Mammary epithelial cell (primary cell): ENCODE data around the gene CSH2.
"Not testable (repeated sequence)": the region's sequence is repeated elsewhere in the genome, so short reads cannot be mapped to it uniquely, and the experiment has no call there.

Experiments used
- CTCF ChIP-seq, 2 donors: IDR thresholded peaks in 1 of 2; conservative IDR thresholded peaks in 1 of 2; 2 replicates each; pipeline ENCODE4 v1.5.1; 2011 to 2012; ENCODE audit warnings: inconsistent platforms in 2 of 2, low read length in 2 of 2, mild to moderate bottlenecking in 2 of 2, control low read depth in 1 of 2, low read depth in 1 of 2; ENCODE audit not compliant: insufficient read depth in 1 of 2; ENCODE audit errors: extremely low read depth in 1 of 2
- EZH2 ChIP-seq: IDR thresholded peaks from 2 replicates; pipeline ENCODE4 v1.6.1; 2012; ENCODE audit warnings: low read length, inconsistent platforms, borderline replicate concordance

GRCh38 chr17:63898899-63899798 lies 25.7 kb upstream of the CSH2 start:
- not testable (repeated sequence) for TF ChIP-seq CTCF (conservative IDR thresholded peaks at IDR 0.05 in 1 of 2, IDR thresholded peaks at IDR 0.05 in 1 of 2; ENCODE audit: extremely low read depth in 1 of 2, insufficient read depth in 1 of 2, low read depth in 1 of 2, low read length in 2 of 2); EZH2
